ENCODE results near the gene FAM89A.
"Not testable (repeated sequence)": the region's sequence is repeated elsewhere in the genome, so short reads cannot be mapped to it uniquely, and the experiment has no call there.

FAM89A gene

GRCh38 chr1:231055271-231055670, 15.2 kb upstream of the FAM89A start:
- H3K27ac ChIP-seq (ENCODE audit: low read depth, low read length) = no peak overlapping the region
- H3K4me3 ChIP-seq (ENCODE audit: low read depth, low read length) = no peak overlapping the region
- H3K36me3 ChIP-seq (ENCODE audit: control insufficient read depth, insufficient read depth, low read length) = no peaks in the 10 kb centered on the region
- no peaks in the 10 kb centered on the region for H3K4me1 ChIP-seq (ENCODE audit: control insufficient read depth, insufficient read depth, low read length)
- no peak overlapping the region for H3K9ac ChIP-seq (ENCODE audit: low read length)
- no peaks in the 10 kb centered on the region for H3K9me3 ChIP-seq (ENCODE audit: control insufficient read depth, insufficient read depth, low read depth, low read length)
- H3K27me3 ChIP-seq (ENCODE audit: control insufficient read depth, insufficient read depth, low read length) = peaks cover 19% of the 10 kb centered on the region

GRCh38 chr1:231053493-231054162, 13.6 kb upstream of the FAM89A start:
- peaks cover 26% of the 10 kb centered on the region for H3K27me3 ChIP-seq (ENCODE audit: control insufficient read depth, insufficient read depth, low read length)
- no peaks in the 10 kb centered on the region for H3K9me3 ChIP-seq (ENCODE audit: control insufficient read depth, insufficient read depth, low read depth, low read length)
- H3K27ac ChIP-seq (ENCODE audit: low read depth, low read length) = no peak overlapping the region
- no peaks in the 10 kb centered on the region for H3K36me3 ChIP-seq (ENCODE audit: control insufficient read depth, insufficient read depth, low read length)
- no peak overlapping the region for H3K9ac ChIP-seq (ENCODE audit: low read length)
- no peak overlapping the region for H3K4me3 ChIP-seq (ENCODE audit: low read depth, low read length)
- no peaks in the 10 kb centered on the region for H3K4me1 ChIP-seq (ENCODE audit: control insufficient read depth, insufficient read depth, low read length)

DNA sequence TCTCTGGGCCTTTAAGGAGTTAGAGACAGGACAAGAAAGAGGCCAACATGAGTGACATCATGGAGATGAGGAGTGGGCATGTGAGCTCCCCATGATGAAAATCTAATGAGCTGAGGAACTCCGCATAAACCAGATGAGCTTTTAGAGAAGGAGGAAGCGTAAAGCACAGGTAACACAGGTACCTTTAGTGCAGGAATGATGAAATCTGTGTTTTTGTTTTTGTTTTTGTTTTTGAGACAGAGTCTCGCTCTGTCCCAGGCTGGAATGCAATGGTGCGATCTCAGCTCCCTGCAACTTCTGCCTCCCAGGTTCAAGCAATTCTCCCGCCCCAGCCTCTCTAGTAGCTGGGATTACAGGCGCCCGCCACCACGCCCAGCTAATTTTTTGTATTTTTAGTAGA, 12.7 kb upstream of the FAM89A start:
- Histone ChIP-seq H3K9ac (ENCODE audit: low read length) (no peak overlapping the region), H3K27me3 (ENCODE audit: control insufficient read depth, insufficient read depth, low read length) (peaks cover 28% of the 10 kb centered on the region), H3K36me3 (ENCODE audit: control insufficient read depth, insufficient read depth, low read length) (no peaks in the 10 kb centered on the region), H3K9me3 (ENCODE audit: control insufficient read depth, insufficient read depth, low read depth, low read length) (no peaks in the 10 kb centered on the region), H3K4me3 (ENCODE audit: low read depth, low read length) (no peak overlapping the region), H3K27ac (ENCODE audit: low read depth, low read length) (no peak overlapping the region), H3K4me1 (ENCODE audit: control insufficient read depth, insufficient read depth, low read length) (no peaks in the 10 kb centered on the region)

DNA sequence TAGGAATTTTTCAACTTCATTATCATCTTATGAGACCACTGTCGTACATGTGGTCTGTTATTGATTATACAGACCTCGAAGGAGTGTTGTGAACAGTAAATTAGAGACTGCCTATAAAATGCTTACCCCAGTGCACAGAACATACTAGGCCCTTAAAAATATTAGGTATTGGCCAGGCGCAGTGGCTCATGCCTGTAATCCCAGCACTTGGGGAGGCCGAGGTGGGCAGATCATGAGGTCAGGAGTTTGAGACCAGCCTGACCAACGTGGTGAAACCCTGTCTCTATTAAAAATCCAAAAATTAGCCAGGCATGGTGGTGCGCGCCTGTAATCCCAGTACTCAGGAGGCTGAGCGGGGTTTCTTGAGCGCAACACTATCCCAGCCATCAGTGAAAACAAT, 10.9 kb upstream of the FAM89A start:
- H3K4me1 ChIP-seq (ENCODE audit: control insufficient read depth, insufficient read depth, low read length); H3K36me3 ChIP-seq (ENCODE audit: control insufficient read depth, insufficient read depth, low read length); H3K9me3 ChIP-seq (ENCODE audit: control insufficient read depth, insufficient read depth, low read depth, low read length); H3K9ac ChIP-seq (ENCODE audit: low read length); H3K4me3 ChIP-seq (ENCODE audit: low read depth, low read length); H3K27ac ChIP-seq (ENCODE audit: low read depth, low read length): not testable (repeated sequence)
- peaks cover 37% of the 10 kb centered on the region for H3K27me3 ChIP-seq (ENCODE audit: control insufficient read depth, insufficient read depth, low read length)

GRCh38 chr1:231050395-231050794, 10.3 kb upstream of the FAM89A start:
- Histone ChIP-seq H3K27ac (ENCODE audit: low read depth, low read length) (no peak overlapping the region), H3K4me3 (ENCODE audit: low read depth, low read length) (no peak overlapping the region), H3K9ac (ENCODE audit: low read length) (no peak overlapping the region), H3K36me3 (ENCODE audit: control insufficient read depth, insufficient read depth, low read length) (no peaks in the 10 kb centered on the region), H3K4me1 (ENCODE audit: control insufficient read depth, insufficient read depth, low read length) (no peaks in the 10 kb centered on the region), H3K9me3 (ENCODE audit: control insufficient read depth, insufficient read depth, low read depth, low read length) (no peaks in the 10 kb centered on the region), H3K27me3 (ENCODE audit: control insufficient read depth, insufficient read depth, low read length) (peaks cover 39% of the 10 kb centered on the region)

GRCh38 chr1:231049121-231049979, 9.3 kb upstream of the FAM89A start:
- Histone ChIP-seq H3K9me3 (ENCODE audit: control insufficient read depth, insufficient read depth, low read depth, low read length) (peaks cover 4% of the 10 kb centered on the region; the same call in 1 of the 2 replicates), H3K4me1 (ENCODE audit: control insufficient read depth, insufficient read depth, low read length) (no peaks in the 10 kb centered on the region), H3K27me3 (ENCODE audit: control insufficient read depth, insufficient read depth, low read length) (peaks cover 49% of the 10 kb centered on the region), H3K9ac (ENCODE audit: low read length) (no peak overlapping the region), H3K36me3 (ENCODE audit: control insufficient read depth, insufficient read depth, low read length) (no peaks in the 10 kb centered on the region), H3K4me3 (ENCODE audit: low read depth, low read length) (no peak overlapping the region), H3K27ac (ENCODE audit: low read depth, low read length) (no peak overlapping the region)

GRCh38 chr1:231048419-231048818, 8.4 kb upstream of the FAM89A start:
- H3K27me3 ChIP-seq (ENCODE audit: control insufficient read depth, insufficient read depth, low read length) = peaks cover 48% of the 10 kb centered on the region
- H3K27ac ChIP-seq (ENCODE audit: low read depth, low read length); H3K9me3 ChIP-seq (ENCODE audit: control insufficient read depth, insufficient read depth, low read depth, low read length); H3K9ac ChIP-seq (ENCODE audit: low read length); H3K4me1 ChIP-seq (ENCODE audit: control insufficient read depth, insufficient read depth, low read length); H3K36me3 ChIP-seq (ENCODE audit: control insufficient read depth, insufficient read depth, low read length); H3K4me3 ChIP-seq (ENCODE audit: low read depth, low read length): not testable (repeated sequence)

DNA sequence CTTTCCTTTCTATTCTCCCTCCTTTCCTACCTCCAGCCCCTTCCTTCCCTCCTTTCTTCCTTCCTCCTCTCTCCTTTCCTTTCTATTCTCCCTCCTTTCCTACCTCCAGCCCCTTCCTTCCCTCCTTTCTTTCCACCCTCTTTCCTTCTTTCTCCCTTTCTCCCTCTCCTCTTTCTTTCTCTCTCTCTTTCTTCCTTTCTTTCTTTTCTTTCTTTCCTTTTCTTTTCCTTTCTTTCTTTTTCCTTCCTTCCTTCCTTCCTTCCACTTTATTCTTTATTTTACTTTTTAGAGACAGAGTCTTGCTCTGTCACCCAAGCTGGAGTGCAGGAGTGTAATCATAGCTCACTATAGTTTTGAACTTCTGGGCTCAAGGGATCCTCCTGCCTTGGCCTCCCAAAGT, 7.5 kb upstream of the FAM89A start:
- not testable (repeated sequence) for H3K9me3 ChIP-seq (ENCODE audit: control insufficient read depth, insufficient read depth, low read depth, low read length); H3K27ac ChIP-seq (ENCODE audit: low read depth, low read length); H3K36me3 ChIP-seq (ENCODE audit: control insufficient read depth, insufficient read depth, low read length); H3K4me1 ChIP-seq (ENCODE audit: control insufficient read depth, insufficient read depth, low read length); H3K4me3 ChIP-seq (ENCODE audit: low read depth, low read length); H3K9ac ChIP-seq (ENCODE audit: low read length)
- peaks cover 56% of the 10 kb centered on the region for H3K27me3 ChIP-seq (ENCODE audit: control insufficient read depth, insufficient read depth, low read length)

DNA sequence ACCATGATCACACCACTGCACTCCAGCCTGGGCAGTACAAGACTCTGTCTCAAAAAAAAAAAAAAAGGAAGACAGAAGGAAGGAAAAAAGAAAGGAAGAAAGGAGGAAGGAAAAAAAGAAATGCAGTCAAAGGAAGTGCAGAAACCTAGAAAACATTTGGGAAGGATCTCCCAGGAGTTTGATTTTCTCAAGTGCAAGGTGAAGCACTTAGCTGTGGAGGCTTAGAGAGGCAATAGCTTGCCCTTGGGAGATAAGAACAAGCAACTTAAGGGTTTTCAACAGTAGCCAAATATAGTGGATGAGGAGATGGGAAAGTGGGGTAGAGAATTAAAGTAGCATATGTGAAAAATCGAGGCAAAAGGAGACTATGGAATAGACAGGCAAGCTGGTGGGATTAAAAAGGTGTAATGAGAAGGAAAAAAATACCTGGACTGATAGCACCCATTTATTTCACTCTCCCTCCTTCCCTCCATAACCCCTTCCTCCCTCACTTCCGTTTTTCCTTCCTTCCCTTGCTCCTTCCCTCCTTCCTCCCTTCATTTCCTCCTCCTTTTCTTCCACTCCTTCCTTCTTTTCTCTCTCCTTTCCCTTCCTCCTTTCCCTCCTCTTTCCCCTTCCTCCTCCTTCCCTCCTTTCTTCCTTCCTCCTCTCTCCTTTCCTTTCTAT, 6.8 kb upstream of the FAM89A start:
- Histone ChIP-seq H3K36me3 (ENCODE audit: control insufficient read depth, insufficient read depth, low read length) (no peaks in the 10 kb centered on the region), H3K27me3 (ENCODE audit: control insufficient read depth, insufficient read depth, low read length) (peaks cover 63% of the 10 kb centered on the region), H3K4me3 (ENCODE audit: low read depth, low read length) (no peak overlapping the region), H3K9ac (ENCODE audit: low read length) (no peak overlapping the region), H3K4me1 (ENCODE audit: control insufficient read depth, insufficient read depth, low read length) (no peaks in the 10 kb centered on the region), H3K27ac (ENCODE audit: low read depth, low read length) (no peak overlapping the region), H3K9me3 (ENCODE audit: control insufficient read depth, insufficient read depth, low read depth, low read length) (peaks cover 4% of the 10 kb centered on the region; the same call in 1 of the 2 replicates)

GRCh38 chr1:231045921-231046729, 6.1 kb upstream of the FAM89A start:
- not testable (repeated sequence) for H3K4me3 ChIP-seq (ENCODE audit: low read depth, low read length); H3K36me3 ChIP-seq (ENCODE audit: control insufficient read depth, insufficient read depth, low read length); H3K4me1 ChIP-seq (ENCODE audit: control insufficient read depth, insufficient read depth, low read length); H3K9me3 ChIP-seq (ENCODE audit: control insufficient read depth, insufficient read depth, low read depth, low read length); H3K27ac ChIP-seq (ENCODE audit: low read depth, low read length); H3K9ac ChIP-seq (ENCODE audit: low read length)
- H3K27me3 ChIP-seq (ENCODE audit: control insufficient read depth, insufficient read depth, low read length) = peaks cover 70% of the 10 kb centered on the region
